Naive thymus-derived CD8-positive, alpha-beta T cell (primary cell): Measurements from ENCODE around the gene ADAMTS2. TPM values are rescaled to one million over a fixed set of nuclear protein-coding genes. Genes with fewer than 3 reads are reported as not detected.

Source experiments
- ATAC-seq, 2 donors: fragments of 150-1000 bp; cut with Tn5 transposase in 1 of 2; sonication (Bioruptor Pico), chemical (Tn5 transposase) in 1 of 2; 1 replicate in 1 of 2; 2 replicates in 1 of 2; pipeline ENCODE4 v1.10.0; 2021; ENCODE audit warnings: mild to moderate bottlenecking in 2 of 2, moderate library complexity in 2 of 2
- POLR2A ChIA-PET: fragments of 350-600 bp; sonication (Branson Sonifier 250); formaldehyde crosslinking; loops from one replicate; lab custom pipeline; 2021; ENCODE audit warnings: antibody characterized with exemption; lab: Charles Lee
- DNase-seq, 10 donors: peaks; one replicate each; pipeline versions ENCODE4 v3.0.0 to v3.0.0-alpha.2; 2020 to 2022
- H3K27ac Mint-ChIP-seq, 10 donors: one replicate each; pipeline ENCODE4 v1.8.0; 2020 to 2022; ENCODE audit warnings: mild to moderate bottlenecking in 10 of 10, mixed read lengths in 10 of 10, moderate library complexity in 4 of 10, inconsistent platforms in 1 of 10
- H3K27me3 Mint-ChIP-seq, 5 donors: one replicate each; pipeline ENCODE4 v1.8.0; 2021 to 2022; ENCODE audit warnings: mixed read lengths in 5 of 5
- H3K36me3 Mint-ChIP-seq, 3 donors: one replicate each; pipeline ENCODE4 v1.8.0; 2020 to 2022; ENCODE audit warnings: mixed read lengths in 3 of 3, mild to moderate bottlenecking in 2 of 3, inconsistent platforms in 1 of 3
- H3K4me1 Mint-ChIP-seq, 4 donors: one replicate each; pipeline ENCODE4 v1.8.0; 2021 to 2022; ENCODE audit warnings: mixed read lengths in 4 of 4
- H3K4me3 Mint-ChIP-seq, 10 donors: one replicate each; pipeline ENCODE4 v1.8.0; 2020 to 2022; ENCODE audit warnings: mild to moderate bottlenecking in 10 of 10, mixed read lengths in 10 of 10, moderate library complexity in 6 of 10, inconsistent platforms in 1 of 10
- H3K9me3 Mint-ChIP-seq, 9 donors: one replicate each; pipeline ENCODE4 v1.8.0; 2020 to 2022; ENCODE audit warnings: mixed read lengths in 9 of 9, mild to moderate bottlenecking in 3 of 9, inconsistent platforms in 1 of 9, moderate library complexity in 1 of 9
- polyA plus RNA-seq, 3 donors: library from polyadenylated mRNA; unstranded; fragments of 300-500 nt; fragmentation: Illumina TruSeq; gene quantifications; one replicate each; pipeline ENCODE4 v1.2.3, GENCODE V29; 2021
- total RNA-seq, 8 experiments: library from RNA in 2 of 8; stranded (reverse) in 2 of 8; gene quantifications; one replicate each; pipeline ENCODE4 v1.2.3 and lab custom pipeline; 2021 to 2026

The ADAMTS2 gene
- total and polyA plus RNA-seq, 5 experiments from 2014 or later: 0.02 TPM; not detected in 4

- ATAC-seq: no peak
- Mint-ChIP-seq H3K9me3 (no peaks in the 10 kb centered on the region), H3K27me3 (peaks cover 0 to 14% (median 8%) of the 10 kb centered on the region in 5 donors), H3K36me3 (no peaks in the 10 kb centered on the region), H3K4me3 (no peak overlapping the region), H3K4me1 (peaks cover 0 to 5% (median 0%) of the 10 kb centered on the region in 4 donors), H3K27ac (no peak overlapping the region)
- no peak for DNase-seq
- POLR2A ChIA-PET: no interaction called here
Measured at GRCh38 chr5:179190851-179191505, 154.3 kb downstream of the ADAMTS2 start.

DNA sequence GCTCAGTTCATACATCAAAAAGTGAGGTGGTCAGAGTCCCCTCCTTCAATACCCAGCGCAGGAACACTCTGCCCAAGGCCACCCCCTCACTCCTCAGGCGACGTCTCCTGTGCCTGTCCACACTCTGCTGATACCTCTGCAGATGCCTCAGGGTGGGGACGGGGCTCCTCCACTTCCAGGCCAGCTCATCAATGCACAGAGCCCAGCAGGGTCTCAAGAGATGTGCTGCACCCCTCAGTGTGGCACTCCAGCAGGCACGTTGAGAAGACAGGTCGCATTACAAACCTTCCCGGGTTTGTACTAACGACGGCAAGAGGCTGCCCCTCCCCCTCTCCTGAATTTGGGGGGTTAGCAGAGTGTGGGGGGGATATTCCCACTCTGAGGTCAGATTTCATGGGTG, 156.6 kb downstream of the ADAMTS2 start:
- H3K4me3 Mint-ChIP-seq: no peak overlapping the region
- no peaks in the 10 kb centered on the region for H3K9me3 Mint-ChIP-seq
- H3K36me3 Mint-ChIP-seq: no peaks in the 10 kb centered on the region
- H3K4me1 Mint-ChIP-seq: peaks cover 0 to 7% (median 0%) of the 10 kb centered on the region in 4 donors
- POLR2A ChIA-PET: no interaction called here
- H3K27ac Mint-ChIP-seq: no peak overlapping the region
- peaks cover 0 to 30% (median 19%) of the 10 kb centered on the region in 5 donors for H3K27me3 Mint-ChIP-seq
- DNase-seq (no peak), ATAC-seq (no peak)

DNA sequence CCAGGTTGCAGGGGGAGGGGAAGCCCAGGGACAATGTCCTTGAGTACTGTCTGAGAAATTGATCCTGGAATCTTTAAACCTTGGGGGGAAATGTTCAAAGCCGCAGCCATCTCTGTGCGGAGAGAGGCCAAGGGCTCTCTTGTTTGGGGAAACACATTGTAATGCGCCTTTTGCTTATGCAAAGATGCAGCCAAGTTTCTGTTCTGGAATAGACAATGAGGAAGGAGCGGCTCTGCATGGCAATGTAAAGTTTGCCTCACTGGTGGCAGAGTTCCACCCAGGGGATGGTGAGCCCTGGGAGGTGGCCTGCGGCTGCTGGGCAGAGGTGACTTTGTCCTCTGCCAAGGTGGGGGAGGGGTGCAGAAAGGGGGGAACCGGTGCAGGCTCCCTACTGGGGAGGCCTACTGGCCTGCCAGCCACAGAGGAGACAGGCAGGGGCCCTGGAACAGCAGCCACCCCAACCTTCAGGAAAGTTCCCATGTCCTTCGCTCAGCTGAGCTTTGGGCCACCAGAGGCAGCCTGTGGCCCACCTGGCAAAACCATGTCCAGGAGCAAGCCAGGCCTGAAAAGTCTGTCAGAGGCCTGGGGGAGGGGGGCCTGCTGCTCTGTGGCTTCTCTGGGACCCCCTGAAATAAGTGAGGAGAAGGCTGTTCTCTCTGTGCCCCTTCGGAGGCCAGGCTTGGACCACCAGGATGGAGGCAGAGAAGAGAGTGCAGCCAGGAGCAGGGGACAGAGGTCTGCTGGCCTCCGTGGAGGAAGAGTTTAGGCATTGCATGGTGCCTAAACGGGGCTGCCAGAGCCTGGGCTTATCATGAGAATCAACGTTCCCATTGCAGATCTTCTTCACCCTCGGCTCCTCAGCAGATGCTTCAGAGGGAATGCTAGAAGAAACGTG, 157.3 kb downstream of the ADAMTS2 start:
- Mint-ChIP-seq H3K27me3 (peaks cover 0 to 37% (median 17%) of the 10 kb centered on the region in 5 donors), H3K4me1 (peaks cover 0 to 14% (median 2%) of the 10 kb centered on the region in 4 donors), H3K4me3 (no peak overlapping the region), H3K9me3 (no peaks in the 10 kb centered on the region), H3K36me3 (no peaks in the 10 kb centered on the region), H3K27ac (no peak overlapping the region)
- POLR2A ChIA-PET: no interaction called here
- DNase-seq (peak in 1 of 10 donors; percentile 50), ATAC-seq (no peak)

DNA sequence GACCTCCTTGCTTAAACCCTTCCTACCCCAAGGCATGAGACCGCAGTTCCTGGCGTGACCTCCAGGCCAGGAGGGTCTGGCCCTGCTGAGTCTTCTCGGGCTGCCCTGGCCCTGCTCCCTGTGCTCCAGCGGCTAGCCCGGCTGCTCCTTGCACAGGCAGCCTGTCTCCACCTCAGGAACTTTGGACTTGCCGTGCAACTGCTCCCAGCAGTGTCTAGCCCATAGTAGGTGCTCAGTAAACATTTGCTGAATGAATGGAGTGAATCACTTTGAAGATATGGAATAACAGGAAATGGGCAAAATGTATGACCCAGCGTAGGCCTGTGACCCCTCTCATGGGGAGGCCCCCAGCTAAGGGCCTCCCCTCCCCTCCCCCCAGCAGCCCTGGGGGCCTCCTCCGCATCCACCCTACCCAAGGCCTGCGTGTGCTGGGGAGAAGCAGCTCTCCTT, 158.0 kb downstream of the ADAMTS2 start:
- no peak overlapping the region for H3K27ac Mint-ChIP-seq
- no peaks in the 10 kb centered on the region for H3K9me3 Mint-ChIP-seq
- H3K4me3 Mint-ChIP-seq: no peak overlapping the region
- peaks cover 0 to 41% (median 18%) of the 10 kb centered on the region in 5 donors for H3K27me3 Mint-ChIP-seq
- POLR2A ChIA-PET: no interaction called here
- DNase-seq (peak in 1 of 10 donors; percentile 31), ATAC-seq (no peak)
- peaks cover under 1 to 18% (median 6%) of the 10 kb centered on the region in 4 donors for H3K4me1 Mint-ChIP-seq
- no peaks in the 10 kb centered on the region for H3K36me3 Mint-ChIP-seq

GRCh38 chr5:179186801-179187200, 158.5 kb downstream of the ADAMTS2 start:
- Mint-ChIP-seq H3K36me3 (no peaks in the 10 kb centered on the region), H3K4me1 (peaks cover 5 to 22% (median 10%) of the 10 kb centered on the region in 4 donors), H3K27ac (no peak overlapping the region), H3K9me3 (no peaks in the 10 kb centered on the region), H3K4me3 (no peak overlapping the region), H3K27me3 (peaks cover 0 to 45% (median 20%) of the 10 kb centered on the region in 5 donors)
- DNase-seq: no peak
- ATAC-seq: no peak
- POLR2A ChIA-PET: no interaction called here

DNA sequence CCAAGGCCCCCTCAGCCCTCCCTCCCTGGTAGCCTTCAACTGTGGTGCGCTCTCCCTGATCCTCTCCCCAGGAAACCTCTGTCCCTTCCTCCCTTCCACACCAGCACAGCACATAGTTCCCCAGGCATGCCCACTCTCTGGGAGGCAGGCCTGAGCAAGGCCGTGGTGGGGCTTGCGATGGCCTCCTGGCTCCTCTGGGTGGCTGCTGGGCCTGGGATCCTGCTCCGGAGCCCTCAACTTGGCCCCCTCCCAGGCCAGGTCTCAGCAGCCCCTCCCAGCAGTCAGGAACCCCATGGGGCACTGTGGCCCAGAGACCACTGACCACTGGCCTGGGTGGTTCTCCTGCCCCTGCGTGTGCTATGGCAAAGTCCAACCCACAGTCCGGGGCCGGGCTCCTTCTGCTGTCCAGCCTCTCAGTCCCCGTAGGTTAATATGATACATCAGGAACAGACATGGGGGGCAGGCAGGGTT, 159.3 kb downstream of the ADAMTS2 start:
- H3K27me3 Mint-ChIP-seq: peaks cover 0 to 53% (median 21%) of the 10 kb centered on the region in 5 donors
- no peak for ATAC-seq
- H3K27ac Mint-ChIP-seq: no peak overlapping the region

DNA sequence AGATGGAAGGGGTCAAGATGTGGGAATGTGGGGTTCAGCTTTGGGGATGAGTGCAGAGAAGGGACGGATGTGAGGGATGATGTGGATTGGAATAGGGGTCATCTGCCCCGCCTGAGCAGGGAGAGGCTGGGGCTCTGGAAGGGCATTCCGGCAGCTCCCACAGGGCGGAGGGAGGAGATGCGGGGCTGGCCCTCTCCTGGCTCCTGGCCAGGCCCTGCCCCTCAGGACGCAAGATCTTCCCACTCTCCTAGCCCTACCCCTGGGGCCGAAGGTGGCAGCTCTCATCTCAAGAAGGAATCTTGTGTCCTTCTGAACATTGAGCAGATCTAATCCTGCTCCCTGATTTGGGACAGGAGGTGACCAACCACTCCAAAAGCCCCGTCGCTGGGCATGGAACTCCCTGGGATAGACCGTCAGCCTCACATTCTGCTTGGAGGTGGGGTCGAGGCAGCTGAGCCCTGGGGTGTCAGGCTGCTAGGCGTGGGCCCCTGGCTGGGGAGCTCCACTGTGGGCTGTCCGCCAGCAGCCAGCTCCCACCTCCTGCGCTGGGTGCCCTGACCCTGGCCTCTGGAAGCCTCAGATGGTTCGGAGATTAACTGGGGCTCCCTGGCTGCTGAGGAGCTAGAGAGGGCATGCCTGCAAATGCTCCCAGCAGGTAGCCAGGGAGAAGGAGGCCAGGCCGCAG, 159.9 kb downstream of the ADAMTS2 start:
- Mint-ChIP-seq H3K9me3 (peaks cover 0 to 3% (median 0%) of the 10 kb centered on the region in 9 donors), H3K4me3 (no peak overlapping the region), H3K36me3 (no peaks in the 10 kb centered on the region), H3K27ac (no peak overlapping the region), H3K4me1 (peaks cover 7 to 35% (median 15%) of the 10 kb centered on the region in 4 donors), H3K27me3 (peaks cover 0 to 59% (median 21%) of the 10 kb centered on the region in 5 donors)
- peak in 1 of 10 donors; percentile 62 for DNase-seq
- POLR2A ChIA-PET: no interaction called here
- ATAC-seq: no peak

More for the DNA sequence above, 159.3 kb downstream of the ADAMTS2 start:
- DNase-seq: peak in 1 of 10 donors; percentile 27
- Mint-ChIP-seq H3K4me1 (peaks cover 7 to 30% (median 14%) of the 10 kb centered on the region in 4 donors), H3K9me3 (no peaks in the 10 kb centered on the region), H3K36me3 (no peaks in the 10 kb centered on the region), H3K4me3 (no peak overlapping the region)
- POLR2A ChIA-PET: no interaction called here

- peaks cover 7 to 36% (median 15%) of the 10 kb centered on the region in 4 donors for H3K4me1 Mint-ChIP-seq
- no peak for ATAC-seq
- H3K4me3 Mint-ChIP-seq: no peak overlapping the region
- H3K27me3 Mint-ChIP-seq: peaks cover 0 to 61% (median 19%) of the 10 kb centered on the region in 5 donors
- POLR2A ChIA-PET: no interaction called here
- no peaks in the 10 kb centered on the region for H3K36me3 Mint-ChIP-seq
- peaks cover 0 to 4% (median 0%) of the 10 kb centered on the region in 9 donors for H3K9me3 Mint-ChIP-seq
- DNase-seq: peak in 1 of 10 donors; percentile 50
- H3K27ac Mint-ChIP-seq: no peak overlapping the region
Measured at GRCh38 chr5:179184521-179185050, 160.7 kb downstream of the ADAMTS2 start.

GRCh38 chr5:179183481-179183880, 161.8 kb downstream of the ADAMTS2 start:
- Mint-ChIP-seq H3K4me1 (peaks cover 7 to 36% (median 15%) of the 10 kb centered on the region in 4 donors), H3K27ac (no peak overlapping the region), H3K4me3 (no peak overlapping the region), H3K27me3 (peaks cover 2 to 61% (median 19%) of the 10 kb centered on the region in 5 donors), H3K36me3 (peaks cover 0 to 4% (median 0%) of the 10 kb centered on the region in 3 donors), H3K9me3 (peaks cover 0 to 15% (median 5%) of the 10 kb centered on the region in 9 donors)
- POLR2A ChIA-PET: no interaction called here
- peak in 1 of 10 donors; percentile 19 for DNase-seq
- no peak for ATAC-seq

DNA sequence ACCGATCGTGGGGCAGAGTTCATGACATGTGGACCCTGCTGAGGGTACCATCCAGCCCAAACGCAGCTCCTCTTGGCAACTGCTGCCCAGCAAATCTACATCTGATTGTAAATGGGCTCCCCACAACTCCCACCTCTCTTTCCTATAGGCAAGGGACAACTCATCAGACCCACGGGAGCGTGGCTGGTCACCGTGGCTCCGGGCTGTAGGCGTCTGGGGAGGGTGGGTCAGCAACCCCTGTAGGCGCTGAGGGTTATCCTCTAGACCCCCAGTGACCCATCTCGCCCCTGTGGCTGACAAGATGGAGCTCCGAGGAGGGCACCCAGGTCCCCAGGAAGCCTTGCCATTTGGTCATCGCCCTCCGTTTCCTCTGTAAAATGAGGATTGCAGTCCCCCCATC, 162.7 kb downstream of the ADAMTS2 start:
- POLR2A ChIA-PET: no interaction called here
- peaks cover 7 to 36% (median 15%) of the 10 kb centered on the region in 4 donors for H3K4me1 Mint-ChIP-seq
- H3K4me3 Mint-ChIP-seq: peak overlapping the region in 1 of 10 donors; percentile 22
- H3K27me3 Mint-ChIP-seq: peaks cover 3 to 61% (median 19%) of the 10 kb centered on the region in 5 donors
- no peak for DNase-seq
- ATAC-seq: no peak
- H3K27ac Mint-ChIP-seq: no peak overlapping the region
- H3K36me3 Mint-ChIP-seq: peaks cover 0 to 4% (median 0%) of the 10 kb centered on the region in 3 donors
- peaks cover 0 to 15% (median 5%) of the 10 kb centered on the region in 9 donors for H3K9me3 Mint-ChIP-seq

- Mint-ChIP-seq H3K9me3 (peaks cover 0 to 15% (median 5%) of the 10 kb centered on the region in 9 donors), H3K4me3 (peak overlapping the region; percentile 5 to 81 (median 46)), H3K27ac (peak overlapping the region in 1 of 10 donors; percentile 71), H3K27me3 (peaks cover 3 to 58% (median 19%) of the 10 kb centered on the region in 5 donors), H3K36me3 (peaks cover 0 to 4% (median 0%) of the 10 kb centered on the region in 3 donors), H3K4me1 (peaks cover 7 to 33% (median 15%) of the 10 kb centered on the region in 4 donors)
- DNase-seq (peak in 3 of 10 donors; percentile 25 to 61 (median 28)), ATAC-seq (peak in 1 of 2 donors; percentile 48)
- POLR2A ChIA-PET: no interaction called here
Measured at GRCh38 chr5:179181988-179182387, 163.3 kb downstream of the ADAMTS2 start.
